RWPE1 (cell line): ENCODE results near the gene KRTAP4-2.
"Not testable (repeated sequence)": the region's sequence is repeated elsewhere in the genome, so short reads cannot be mapped to it uniquely, and the experiment has no call there.

ENCODE experiments used
- CTCF ChIA-PET: fragments of 350-600 bp; sonication (Branson Sonifier 250); formaldehyde crosslinking; extraction: SDS; loops from one replicate; lab custom pipeline; 2021; lab: Yijun Ruan, JAX
- POLR2A ChIA-PET: fragments of 400-600 bp; formaldehyde crosslinking; extraction: SDS; loops from one replicate; lab custom pipeline; 2020; ENCODE audit warnings: antibody characterized with exemption; ENCODE audit not compliant: low non-redundant PET; lab: Yijun Ruan, JAX
- DNase-seq: peaks from one replicate; pipeline ENCODE4 v3.0.0; 2012; ENCODE audit warnings: low spot score
- H3K27ac ChIP-seq: fragments of 450-650 bp; 2 replicates; pipeline ENCODE4 v1.5.1; 2017
- CTCF ChIP-seq: fragments of 450-650 bp; conservative IDR thresholded peaks from 2 replicates; pipeline ENCODE4 v1.5.1; 2017; ENCODE audit warnings: low read depth, mild to moderate bottlenecking

KRTAP4-2 gene

DNA sequence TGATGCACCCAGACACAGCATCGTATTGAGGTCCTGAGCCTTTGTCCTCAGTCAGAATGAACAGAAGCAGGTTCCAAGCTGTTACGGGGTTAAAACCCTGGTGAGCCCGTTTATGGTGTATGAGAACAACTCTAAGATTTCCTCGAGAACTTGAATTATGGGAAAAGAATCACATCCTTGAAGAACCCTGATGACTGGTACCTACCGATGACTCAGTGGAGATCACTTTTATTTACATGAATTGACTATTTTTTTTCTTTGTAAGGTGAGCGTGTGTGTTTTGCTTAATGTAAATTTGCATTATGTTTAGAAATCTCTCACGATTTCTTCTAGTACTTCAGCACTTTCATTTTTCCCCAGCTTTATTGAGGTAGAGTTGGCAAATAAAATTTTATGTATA, 14.2 kb downstream of the KRTAP4-2 start:
- TF ChIP-seq CTCF: no peak
- DNase-seq: peak; percentile 9
- CTCF ChIA-PET: no interaction called here
- no peak overlapping the region for H3K27ac ChIP-seq
- POLR2A ChIA-PET: no interaction called here

GRCh38 chr17:41160648-41161047, 17.4 kb downstream of the KRTAP4-2 start, which contains the start of gene KRTAP4-4:
TSS of gene KRTAP4-4 (minus strand) at chr17:41160748. CDS start at chr17:41160691, 57 bp downstream.
- no peak for DNase-seq
- ChIA-PET CTCF (no interaction called here), POLR2A (no interaction called here)
- TF ChIP-seq CTCF: no peak
- H3K27ac ChIP-seq: no peak within 1 kb of the TSS

- DNase-seq, CTCF ChIA-PET, POLR2A ChIA-PET, H3K27ac ChIP-seq: not testable (repeated sequence)
These were observed 17.8 kb downstream of the KRTAP4-2 start for GRCh38 chr17:41160190-41160589.

- no peak for DNase-seq
- CTCF ChIA-PET: no interaction called here
- H3K27ac ChIP-seq: no peak overlapping the region
- POLR2A ChIA-PET: no interaction called here
- no peak for TF ChIP-seq CTCF
These were observed 24.2 kb downstream of the KRTAP4-2 start for GRCh38 chr17:41153856-41154255.

DNA sequence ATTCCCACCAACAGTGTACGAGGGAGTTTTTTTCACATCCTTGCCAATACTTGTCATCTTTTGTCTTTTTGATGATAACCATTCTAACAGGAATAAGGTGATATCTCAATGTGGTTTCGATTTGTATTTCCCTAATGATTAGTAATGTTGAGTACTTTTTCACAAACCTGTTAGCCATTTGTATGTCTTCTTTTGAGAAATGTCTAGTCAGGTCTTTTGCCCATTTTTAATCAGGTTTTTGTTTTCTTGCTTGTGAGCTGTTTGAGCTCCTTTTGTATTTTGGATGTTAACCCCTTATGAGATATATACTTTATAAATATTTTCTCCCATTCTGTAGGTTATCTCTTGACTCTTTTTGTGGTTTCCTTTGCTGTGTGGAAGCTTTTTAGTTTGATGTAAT, 26.5 kb downstream of the KRTAP4-2 start:
- ChIA-PET CTCF (no interaction called here), POLR2A (no interaction called here)
- H3K27ac ChIP-seq: no peak overlapping the region
- no peak for TF ChIP-seq CTCF
- no peak for DNase-seq

- ChIA-PET POLR2A (no interaction called here), CTCF (interaction anchor here (0.6 kb wide), 1 partner anchor 516 kb away, joined by 3 read pairs; no protein-coding TSS in a partner anchor)
These were observed 28.0 kb downstream of the KRTAP4-2 start for GRCh38 chr17:41150026-41150425.

DNA sequence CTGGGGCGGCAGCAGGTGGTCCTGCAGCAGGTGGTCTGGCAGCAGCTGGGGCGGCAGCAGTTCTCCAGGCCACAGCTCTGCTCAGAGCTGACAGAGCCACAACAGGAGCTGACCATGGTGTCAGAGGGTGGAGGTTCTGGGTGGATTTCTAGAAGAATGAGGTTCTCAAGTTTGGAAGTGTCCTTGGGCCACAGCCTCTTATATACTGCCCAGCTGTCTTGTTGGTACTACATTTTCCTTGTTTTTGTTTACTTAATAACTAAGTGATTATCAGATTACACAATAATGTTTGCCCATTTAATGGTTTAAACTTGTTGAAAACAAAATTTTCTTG, 28.4 kb downstream of the KRTAP4-2 start, which contains the start of gene KRTAP4-5:
KRTAP4-5 (minus strand) TSS at position 174 of the 334 bp plus-strand sequence; CDS start at position 116, 58 bp downstream.
- H3K27ac ChIP-seq: no peak within 1 kb of the TSS
- DNase-seq: no peak
- no peak for TF ChIP-seq CTCF
- ChIA-PET CTCF (interaction anchor here (0.6 kb wide), 1 partner anchor 516 kb away, joined by 3 read pairs; no protein-coding TSS in a partner anchor), POLR2A (no interaction called here)

More at GRCh38 chr17:41150026-41150425, 28.0 kb downstream of the KRTAP4-2 start:
- no peak for DNase-seq
- no peak for TF ChIP-seq CTCF
- no peak overlapping the region for H3K27ac ChIP-seq

- CTCF ChIA-PET: interaction anchor here (0.6 kb wide), 1 partner anchor 517 kb away, joined by 3 read pairs; no protein-coding TSS in a partner anchor
- POLR2A ChIA-PET, DNase-seq: not testable (repeated sequence)
These were observed 28.9 kb downstream of the KRTAP4-2 start for GRCh38 chr17:41148971-41149651.

More at GRCh38 chr17:41148971-41149651, 28.9 kb downstream of the KRTAP4-2 start:
- not testable (repeated sequence) for H3K27ac ChIP-seq
